Lung (tissue), 12 donors: ENCODE measurements around the gene GPR39. TPM values are rescaled to one million over a fixed set of nuclear protein-coding genes. Genes with fewer than 3 reads are reported as not detected.

ENCODE experiments used
- ATAC-seq: fragments of 200-7000 bp; cut with Tn5 transposase; one replicate; pipeline ENCODE4 v1.9.1; 2020; ENCODE audit warnings: moderate number of reproducible peaks; ENCODE audit not compliant: insufficient read depth, low FRiP score
- DNase-seq, 3 donors: peaks; one replicate each; pipeline ENCODE4 v3.0.0-alpha.2; 2013 to 2017
- H3K27ac ChIP-seq, 2 donors: one replicate each; pipeline ENCODE4 v1.5.1; 2013; ENCODE audit warnings: mild to moderate bottlenecking in 2 of 2, moderate library complexity in 2 of 2, control low read depth in 1 of 2, inconsistent platforms in 1 of 2, low read depth in 1 of 2, low read length in 1 of 2
- H3K27me3 ChIP-seq, 3 donors: one replicate each; pipeline ENCODE4 v1.5.1; 2013; ENCODE audit warnings: low read length in 2 of 3; ENCODE audit not compliant: control insufficient read depth in 3 of 3, insufficient read depth in 3 of 3
- H3K36me3 ChIP-seq, 4 donors: one replicate each; pipeline ENCODE4 v1.5.1; 2013; ENCODE audit warnings: low read length in 4 of 4, mild to moderate bottlenecking in 1 of 4, moderate library complexity in 1 of 4; ENCODE audit not compliant: control insufficient read depth in 4 of 4, insufficient read depth in 4 of 4
- H3K4me1 ChIP-seq, 5 donors: one replicate each; pipeline ENCODE4 v1.5.1; 2013; ENCODE audit warnings: low read length in 5 of 5, mild to moderate bottlenecking in 2 of 5, moderate library complexity in 1 of 5; ENCODE audit not compliant: control insufficient read depth in 5 of 5, insufficient read depth in 5 of 5
- H3K4me3 ChIP-seq: one replicate; pipeline ENCODE4 v1.5.1; 2013; ENCODE audit warnings: mild to moderate bottlenecking, control low read depth, moderate library complexity
- H3K9ac ChIP-seq, 2 donors: one replicate each; pipeline ENCODE4 v1.5.1; 2013; ENCODE audit warnings: low read length in 2 of 2, control low read depth in 1 of 2; ENCODE audit not compliant: insufficient read depth in 1 of 2
- H3K9me3 ChIP-seq, 4 donors: one replicate each; pipeline ENCODE4 v1.5.1; 2013; ENCODE audit warnings: low read length in 3 of 4, mild to moderate bottlenecking in 1 of 4, moderate library complexity in 1 of 4; ENCODE audit not compliant: control insufficient read depth in 4 of 4, insufficient read depth in 3 of 4
- WGBS, 2 donors: extraction: QIAGEN DNeasy Blood & Tissue Kit; methylation state at CpG; one replicate each; pipeline ENCODE4 v1.1.7; 2013; 5-methylcytosine and 5-hydroxymethylcytosine counted together
- polyA plus RNA-seq, 2 donors: library from polyadenylated mRNA; stranded (reverse); fragments of 200-250 nt; gene quantifications; one replicate each; pipeline ENCODE4 v1.2.1, GENCODE V29; 2013
- total RNA-seq, 2 donors: library from RNA; depleted of rRNA in 1 of 2; stranded (reverse); fragments of >200 nt in 1 of 2; gene quantifications; one replicate each; pipeline ENCODE4 v1.2.1, GENCODE V29; 2014 to 2021
- TF ChIP-seq, protein P1 (sequence below): IDR thresholded peaks from 2 replicates; pipeline ENCODE4 v1.5.1; 2012; ENCODE audit warnings: mild to moderate bottlenecking; ENCODE audit errors: control extremely low read depth, extremely low read depth
- donor health status: control.
- donor health status: control.
- donor health status: Bipolar disorder and iron deficiency.
- donor health status: healthy.
- donor health status: DM: yes; HTN: yes; CAD: no.

GPR39 gene
- total and polyA plus RNA-seq, 4 donors = 5.8 to 15.3 (median 11.1) TPM

DNA sequence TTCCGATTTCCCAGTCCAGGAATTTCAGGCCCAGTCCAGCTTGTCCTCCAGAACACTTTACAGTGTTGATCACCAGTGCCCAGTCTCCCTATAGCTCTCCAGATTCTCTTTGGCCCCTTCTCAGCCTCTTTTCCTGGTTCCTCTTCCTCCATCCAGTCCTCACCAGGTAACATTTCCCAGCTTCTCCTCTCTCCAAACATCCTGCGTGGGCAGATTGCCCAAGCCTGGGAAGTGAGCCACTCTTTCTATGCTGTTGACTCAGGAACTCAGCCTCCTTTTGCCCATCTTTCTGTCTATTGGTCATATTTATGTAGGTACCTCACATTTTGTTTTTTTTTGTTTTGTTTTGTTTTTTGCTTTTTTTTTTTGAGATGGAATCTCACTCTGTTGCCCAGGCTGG is 144.0 kb downstream of the GPR39 start:
- DNase-seq (no peak), ATAC-seq (no peak)
- Histone ChIP-seq H3K9ac (no peak overlapping the region), H3K27me3 (no peaks in the 10 kb centered on the region), H3K4me3 (peak overlapping the region; percentile 7), H3K4me1 (no peaks in the 10 kb centered on the region), H3K27ac (no peak overlapping the region), H3K9me3 (no peaks in the 10 kb centered on the region), H3K36me3 (no peaks in the 10 kb centered on the region)
- WGBS, 2 donors = 81 to 89% methylated on average over 2 of the region's 2 CpGs
- TF ChIP-seq, protein P1, sequence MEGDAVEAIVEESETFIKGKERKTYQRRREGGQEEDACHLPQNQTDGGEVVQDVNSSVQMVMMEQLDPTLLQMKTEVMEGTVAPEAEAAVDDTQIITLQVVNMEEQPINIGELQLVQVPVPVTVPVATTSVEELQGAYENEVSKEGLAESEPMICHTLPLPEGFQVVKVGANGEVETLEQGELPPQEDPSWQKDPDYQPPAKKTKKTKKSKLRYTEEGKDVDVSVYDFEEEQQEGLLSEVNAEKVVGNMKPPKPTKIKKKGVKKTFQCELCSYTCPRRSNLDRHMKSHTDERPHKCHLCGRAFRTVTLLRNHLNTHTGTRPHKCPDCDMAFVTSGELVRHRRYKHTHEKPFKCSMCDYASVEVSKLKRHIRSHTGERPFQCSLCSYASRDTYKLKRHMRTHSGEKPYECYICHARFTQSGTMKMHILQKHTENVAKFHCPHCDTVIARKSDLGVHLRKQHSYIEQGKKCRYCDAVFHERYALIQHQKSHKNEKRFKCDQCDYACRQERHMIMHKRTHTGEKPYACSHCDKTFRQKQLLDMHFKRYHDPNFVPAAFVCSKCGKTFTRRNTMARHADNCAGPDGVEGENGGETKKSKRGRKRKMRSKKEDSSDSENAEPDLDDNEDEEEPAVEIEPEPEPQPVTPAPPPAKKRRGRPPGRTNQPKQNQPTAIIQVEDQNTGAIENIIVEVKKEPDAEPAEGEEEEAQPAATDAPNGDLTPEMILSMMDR = no peak

DNA sequence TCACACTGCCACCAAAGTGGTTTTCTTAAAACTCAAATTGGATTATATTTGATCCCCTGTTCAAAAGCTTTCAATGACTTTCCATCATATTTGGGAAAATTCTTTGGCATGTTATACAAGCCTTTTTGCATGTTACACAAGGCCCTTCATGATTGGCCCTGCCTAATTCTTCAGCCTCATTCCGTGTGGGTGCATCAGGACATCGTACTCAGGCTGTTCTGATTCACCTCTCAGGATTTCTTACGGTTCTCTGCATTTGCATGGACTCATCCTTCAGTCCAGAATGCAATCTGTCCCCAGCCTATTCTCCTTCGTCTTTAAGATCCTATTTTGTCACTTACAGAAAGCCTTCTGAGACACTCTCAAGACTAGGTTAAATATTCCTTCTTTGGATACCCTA is 145.6 kb downstream of the GPR39 start:
- Histone ChIP-seq H3K36me3 (no peaks in the 10 kb centered on the region), H3K9ac (no peak overlapping the region), H3K27me3 (no peaks in the 10 kb centered on the region), H3K9me3 (no peaks in the 10 kb centered on the region), H3K4me3 (no peak overlapping the region), H3K4me1 (no peaks in the 10 kb centered on the region), H3K27ac (no peak overlapping the region)
- no peak for ATAC-seq
- 88% methylated on average over 4 of the region's 4 CpGs for WGBS, 2 donors
- TF ChIP-seq, protein P1 = no peak
- DNase-seq = no peak

DNA sequence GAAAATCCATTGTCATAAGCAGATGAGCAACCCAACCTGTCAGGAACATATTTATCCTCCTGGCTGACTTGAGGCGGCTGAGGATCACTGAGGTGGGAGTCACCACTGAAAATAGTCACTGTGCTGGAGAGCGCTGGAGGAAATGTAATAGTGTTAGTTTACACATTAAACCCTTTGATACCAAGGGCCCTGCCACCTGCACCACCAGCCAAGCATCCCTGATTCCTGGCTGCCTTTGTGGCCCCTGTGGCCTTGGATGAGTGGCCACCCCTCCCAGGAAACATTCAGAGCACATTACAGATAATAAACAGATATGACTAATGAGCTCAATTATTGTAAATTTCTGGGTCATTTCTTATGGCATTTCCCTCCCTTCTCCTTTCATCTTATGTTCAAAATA is 147.5 kb downstream of the GPR39 start:
- DNase-seq (no peak), ATAC-seq (no peak)
- no peaks in the 10 kb centered on the region for H3K9me3 ChIP-seq
- H3K4me3 ChIP-seq = no peak overlapping the region
- no peaks in the 10 kb centered on the region for H3K4me1 ChIP-seq
- no peak overlapping the region for H3K27ac ChIP-seq
- no peaks in the 10 kb centered on the region for H3K36me3 ChIP-seq
- 82 to 87% methylated on average over 2 of the region's 2 CpGs for WGBS, 2 donors
- no peak overlapping the region for H3K9ac ChIP-seq
- TF ChIP-seq, protein P1 = no peak
- H3K27me3 ChIP-seq = no peaks in the 10 kb centered on the region

DNA sequence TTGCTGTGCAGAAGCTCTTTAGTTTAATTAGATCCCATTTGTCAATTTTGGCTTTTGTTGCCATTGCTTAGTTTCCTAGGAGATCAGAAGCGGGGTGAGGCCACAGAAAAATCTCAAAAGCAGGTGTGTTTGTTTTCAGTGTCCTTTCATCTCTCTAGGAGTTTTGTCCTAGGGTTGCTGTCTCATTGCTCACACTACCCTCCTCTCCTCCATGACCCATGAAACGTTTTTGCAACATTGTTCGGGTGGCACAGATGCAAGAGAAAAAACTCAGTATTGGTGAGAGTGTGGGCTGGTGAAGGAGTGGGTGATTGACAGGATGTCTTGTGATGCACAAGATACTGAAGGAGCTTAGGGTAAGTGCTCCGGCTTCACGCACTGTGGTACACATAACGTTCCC is 149.8 kb downstream of the GPR39 start:
- H3K36me3 ChIP-seq = no peaks in the 10 kb centered on the region
- H3K9ac ChIP-seq = no peak overlapping the region
- H3K4me3 ChIP-seq = no peak overlapping the region
- 88% methylated on average over 6 of the region's 6 CpGs for WGBS, 2 donors
- ATAC-seq = no peak
- no peak overlapping the region for H3K27ac ChIP-seq
- H3K9me3 ChIP-seq = no peaks in the 10 kb centered on the region
- no peaks in the 10 kb centered on the region for H3K4me1 ChIP-seq
- TF ChIP-seq, protein P1 = no peak
- no peak for DNase-seq
- no peaks in the 10 kb centered on the region for H3K27me3 ChIP-seq
